GM04503 (cell line): ENCODE data around the gene JAKMIP1.
"Not testable (repeated sequence)": the region's sequence is repeated elsewhere in the genome, so short reads cannot be mapped to it uniquely, and the experiment has no call there.

ENCODE experiments used
- DNase-seq: peaks from one replicate; pipeline ENCODE4 v3.0.0-alpha.2; 2012; ENCODE audit warnings: low read depth

The JAKMIP1 gene

GRCh38 chr4:6143603-6144181 lies 56.7 kb downstream of the JAKMIP1 start:
- DNase-seq: no peak

- no peak for DNase-seq
Measured at GRCh38 chr4:6142935-6143602, 57.3 kb downstream of the JAKMIP1 start.

- DNase-seq: no peak
Measured at GRCh38 chr4:6142511-6142910, 57.8 kb downstream of the JAKMIP1 start.

GRCh38 chr4:6141554-6141953 lies 58.8 kb downstream of the JAKMIP1 start:
- DNase-seq: no peak

GRCh38 chr4:6141021-6141420 lies 59.3 kb downstream of the JAKMIP1 start:
- DNase-seq: not testable (repeated sequence)

GRCh38 chr4:6137747-6138135 lies 62.6 kb downstream of the JAKMIP1 start:
- DNase-seq: no peak

- DNase-seq: no peak
Measured at GRCh38 chr4:6137027-6137746, 63.2 kb downstream of the JAKMIP1 start.

GRCh38 chr4:6134612-6135220 lies 65.6 kb downstream of the JAKMIP1 start:
- no peak for DNase-seq

- DNase-seq: no peak
Measured at GRCh38 chr4:6132716-6133115, 67.6 kb downstream of the JAKMIP1 start.

GRCh38 chr4:6128221-6128850 lies 72.0 kb downstream of the JAKMIP1 start:
- DNase-seq: no peak

- no peak for DNase-seq
Measured at GRCh38 chr4:6126971-6127745, 73.2 kb downstream of the JAKMIP1 start.

GRCh38 chr4:6125103-6125651 lies 75.2 kb downstream of the JAKMIP1 start:
- DNase-seq: no peak

GRCh38 chr4:6124386-6125102 lies 75.8 kb downstream of the JAKMIP1 start:
- DNase-seq: no peak

- no peak for DNase-seq
Measured at GRCh38 chr4:6123976-6124375, 76.4 kb downstream of the JAKMIP1 start.

- no peak for DNase-seq
Measured at GRCh38 chr4:6123541-6123940, 76.8 kb downstream of the JAKMIP1 start.

- no peak for DNase-seq
Measured at GRCh38 chr4:6123116-6123515, 77.2 kb downstream of the JAKMIP1 start.

- DNase-seq: no peak
Measured at GRCh38 chr4:6122496-6122895, 77.9 kb downstream of the JAKMIP1 start.

- DNase-seq: no peak
Measured at GRCh38 chr4:6121941-6122340, 78.4 kb downstream of the JAKMIP1 start.

- no peak for DNase-seq
Measured at GRCh38 chr4:6121276-6121850, 79.0 kb downstream of the JAKMIP1 start.

- no peak for DNase-seq
Measured at GRCh38 chr4:6120361-6120760, 80.0 kb downstream of the JAKMIP1 start.
